ENCODE data around the gene JUN. TPM values are rescaled to one million over a fixed set of nuclear protein-coding genes. Genes with fewer than 3 reads are reported as not detected.

The JUN gene
- polyA plus RNA-seq, 1 donor from 2014 or later: 124 TPM

- TF ChIP-seq SMC3 (conservative IDR thresholded peaks at IDR 0.05; ENCODE audit: poor library complexity) (no peak), MXI1 (conservative IDR thresholded peaks at IDR 0.05; ENCODE audit: poor library complexity, severe bottlenecking) (no peak), TAF1 (IDR thresholded peaks at IDR 0.05; ENCODE audit: low read depth) (no peak)
These were observed 15.1 kb upstream of the JUN start (continued) for GRCh38 chr1:58798910-58799442.

GRCh38 chr1:58796416-58796815, 12.6 kb upstream of the JUN start:
- H3K9ac ChIP-seq (ENCODE audit: low read length): no peak overlapping the region
- H3F3A ChIP-seq (ENCODE audit: insufficient read depth, low read length, poor library complexity, severe bottlenecking): no peaks in the 10 kb centered on the region
- no peak overlapping the region for H3K4me3 ChIP-seq (ENCODE audit: low read length)
- no peaks in the 10 kb centered on the region for H3K79me2 ChIP-seq (replicated peaks; ENCODE audit: insufficient read depth, low read length)
- H3K27ac ChIP-seq (ENCODE audit: low read length): no peak overlapping the region
- no peaks in the 10 kb centered on the region for H3K36me3 ChIP-seq (ENCODE audit: insufficient read depth, low read length)
- no peak for TF ChIP-seq REST (IDR thresholded peaks at IDR 0.05; ENCODE audit: borderline replicate concordance)
- no peak for TF ChIP-seq POLR2AphosphoS5 (IDR thresholded peaks at IDR 0.05)
- TF ChIP-seq RAD21 (conservative IDR thresholded peaks at IDR 0.05): no peak
- no peak for TF ChIP-seq EP300 (conservative IDR thresholded peaks at IDR 0.05; ENCODE audit: poor library complexity, severe bottlenecking)
- TF ChIP-seq EZH2 (IDR thresholded peaks at IDR 0.05; ENCODE audit: borderline replicate concordance, insufficient read depth, low read length, poor library complexity, severe bottlenecking): no peak
- TF ChIP-seq CTCF (IDR thresholded peaks at IDR 0.05; ENCODE audit: poor library complexity, severe bottlenecking): no peak
- no peak for TF ChIP-seq MXI1 (conservative IDR thresholded peaks at IDR 0.05; ENCODE audit: poor library complexity, severe bottlenecking)
- no peak for TF ChIP-seq TAF1 (IDR thresholded peaks at IDR 0.05; ENCODE audit: low read depth)
- no peak for TF ChIP-seq SMC3 (conservative IDR thresholded peaks at IDR 0.05; ENCODE audit: poor library complexity)
- H3K27me3 ChIP-seq (ENCODE audit: insufficient read depth, low read depth, low read length): no peaks in the 10 kb centered on the region
- H3K9me2 ChIP-seq (ENCODE audit: insufficient read depth, low read length): no peaks in the 10 kb centered on the region
- no peak overlapping the region for H2AFZ ChIP-seq (ENCODE audit: low read depth, low read length)
- H4K20me1 ChIP-seq (ENCODE audit: insufficient read depth): no peaks in the 10 kb centered on the region
- no peaks in the 10 kb centered on the region for H3K9me3 ChIP-seq (ENCODE audit: low read length)
- no peak overlapping the region for H3K4me2 ChIP-seq (ENCODE audit: low read length)

GRCh38 chr1:58794585-58794984, 10.7 kb upstream of the JUN start:
- no peaks in the 10 kb centered on the region for H3K9me3 ChIP-seq (ENCODE audit: low read length)
- no peaks in the 10 kb centered on the region for H4K20me1 ChIP-seq (ENCODE audit: insufficient read depth)
- TF ChIP-seq CTCF (IDR thresholded peaks at IDR 0.05; ENCODE audit: poor library complexity, severe bottlenecking): no peak
- TF ChIP-seq EZH2 (IDR thresholded peaks at IDR 0.05; ENCODE audit: borderline replicate concordance, insufficient read depth, low read length, poor library complexity, severe bottlenecking): no peak
- TF ChIP-seq REST (IDR thresholded peaks at IDR 0.05; ENCODE audit: borderline replicate concordance): no peak
- no peak for TF ChIP-seq RAD21 (conservative IDR thresholded peaks at IDR 0.05)
- TF ChIP-seq MXI1 (conservative IDR thresholded peaks at IDR 0.05; ENCODE audit: poor library complexity, severe bottlenecking): no peak
- TF ChIP-seq EP300 (conservative IDR thresholded peaks at IDR 0.05; ENCODE audit: poor library complexity, severe bottlenecking): no peak
- H3F3A ChIP-seq (ENCODE audit: insufficient read depth, low read length, poor library complexity, severe bottlenecking): no peaks in the 10 kb centered on the region
- no peak overlapping the region for H3K9ac ChIP-seq (ENCODE audit: low read length)
- H3K36me3 ChIP-seq (ENCODE audit: insufficient read depth, low read length): no peaks in the 10 kb centered on the region
- no peak overlapping the region for H2AFZ ChIP-seq (ENCODE audit: low read depth, low read length)
- H3K79me2 ChIP-seq (replicated peaks; ENCODE audit: insufficient read depth, low read length): no peaks in the 10 kb centered on the region
- H3K9me2 ChIP-seq (ENCODE audit: insufficient read depth, low read length): no peaks in the 10 kb centered on the region
- H3K4me2 ChIP-seq (ENCODE audit: low read length): no peak overlapping the region
- H3K4me3 ChIP-seq (ENCODE audit: low read length): no peak overlapping the region
- no peak overlapping the region for H3K27ac ChIP-seq (ENCODE audit: low read length)
- no peaks in the 10 kb centered on the region for H3K27me3 ChIP-seq (ENCODE audit: insufficient read depth, low read depth, low read length)

Measured in neural cell (in vitro differentiated cells).